HG02678 (cell line): ENCODE measurements around the gene AUTS2.

Experiments
- ATAC-seq: cut with Tn5 transposase; IDR thresholded peaks from one replicate; pipeline ENCODE4 v1.9.1; 2021; ENCODE audit warnings: mild to moderate bottlenecking, moderate library complexity; ENCODE audit not compliant: unreplicated experiment

AUTS2 gene

GRCh38 chr7:70014472-70015177, 416.4 kb downstream of the AUTS2 start:
- ATAC-seq = no peak

- no peak for ATAC-seq
Measured at GRCh38 chr7:70015353-70015752, 417.1 kb downstream of the AUTS2 start.

- no peak for ATAC-seq
Measured at GRCh38 chr7:70016044-70016770, 417.9 kb downstream of the AUTS2 start.

GRCh38 chr7:70017357-70017756, 419.1 kb downstream of the AUTS2 start:
- no peak for ATAC-seq

- ATAC-seq = no peak
Measured at GRCh38 chr7:70018700-70019099, 420.4 kb downstream of the AUTS2 start.

- ATAC-seq = no peak
Measured at GRCh38 chr7:70027867-70028266, 429.6 kb downstream of the AUTS2 start.

- no peak for ATAC-seq
Measured at GRCh38 chr7:70028620-70029019, 430.3 kb downstream of the AUTS2 start.

- ATAC-seq = no peak
Measured at GRCh38 chr7:70029993-70030392, 431.7 kb downstream of the AUTS2 start.

- no peak for ATAC-seq
Measured at GRCh38 chr7:70030745-70031144, 432.5 kb downstream of the AUTS2 start.

- ATAC-seq = no peak
Measured at GRCh38 chr7:70031245-70031644, 433.0 kb downstream of the AUTS2 start.

GRCh38 chr7:70032649-70033048, 434.4 kb downstream of the AUTS2 start:
- ATAC-seq = no peak

- no peak for ATAC-seq
Measured at GRCh38 chr7:70033226-70033625, 435.0 kb downstream of the AUTS2 start.

- no peak for ATAC-seq
Measured at GRCh38 chr7:70034999-70035398, 436.7 kb downstream of the AUTS2 start.

GRCh38 chr7:70035519-70035918, 437.2 kb downstream of the AUTS2 start:
- no peak for ATAC-seq

GRCh38 chr7:70035955-70036354, 437.7 kb downstream of the AUTS2 start:
- ATAC-seq = no peak

- no peak for ATAC-seq
Measured at GRCh38 chr7:70036695-70037094, 438.4 kb downstream of the AUTS2 start.

- ATAC-seq = no peak
Measured at GRCh38 chr7:70037171-70037933, 439.1 kb downstream of the AUTS2 start.

- ATAC-seq = no peak
Measured at GRCh38 chr7:70040051-70040450, 441.8 kb downstream of the AUTS2 start.

GRCh38 chr7:70040970-70041766, 442.9 kb downstream of the AUTS2 start:
- ATAC-seq = no peak

GRCh38 chr7:70042533-70042932, 444.3 kb downstream of the AUTS2 start:
- ATAC-seq = no peak

GRCh38 chr7:70043015-70043538, 444.8 kb downstream of the AUTS2 start:
- no peak for ATAC-seq
